Measurements from ENCODE around the gene RNF152.

The RNF152 gene

DNA sequence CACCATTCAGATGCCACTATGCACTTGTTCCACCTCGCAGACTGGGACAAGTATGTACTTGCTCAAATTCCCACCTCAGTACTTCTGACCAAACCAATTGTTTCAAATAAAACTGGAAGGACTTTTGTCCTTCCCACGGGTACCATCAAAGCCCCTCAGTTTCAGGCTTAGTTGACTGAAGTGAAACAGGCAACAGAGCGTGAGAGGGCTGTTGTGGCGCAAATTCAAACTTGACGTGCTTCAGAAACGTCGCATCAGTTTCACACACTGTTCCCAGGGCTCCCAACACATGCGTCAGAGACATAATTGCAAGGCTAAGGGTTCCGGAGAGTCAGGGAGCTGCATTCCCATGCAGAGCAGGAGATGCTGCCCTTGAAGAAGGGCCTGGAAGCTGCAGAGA, 33.7 kb downstream of the RNF152 start:
- Histone ChIP-seq H3K36me3 (ENCODE audit: control insufficient read depth, insufficient read depth, low read length) (peaks cover 3% of the 10 kb centered on the region), H3K9ac (ENCODE audit: low read length) (no peak overlapping the region), H3K4me3 (ENCODE audit: low read length) (no peak overlapping the region), H3K4me1 (ENCODE audit: control insufficient read depth, insufficient read depth, low read length) (no peaks in the 10 kb centered on the region), H3K27me3 (ENCODE audit: control insufficient read depth, insufficient read depth, low read length) (no peaks in the 10 kb centered on the region), H3K27ac (ENCODE audit: low read depth, low read length) (no peak overlapping the region)

- Histone ChIP-seq H3K4me3 (ENCODE audit: low read length) (no peak overlapping the region), H3K27me3 (ENCODE audit: control insufficient read depth, insufficient read depth, low read length) (no peaks in the 10 kb centered on the region), H3K9ac (ENCODE audit: low read length) (no peak overlapping the region), H3K36me3 (ENCODE audit: control insufficient read depth, insufficient read depth, low read length) (peaks cover 3% of the 10 kb centered on the region), H3K4me1 (ENCODE audit: control insufficient read depth, insufficient read depth, low read length) (no peaks in the 10 kb centered on the region), H3K27ac (ENCODE audit: low read depth, low read length) (no peak overlapping the region)
Measured at GRCh38 chr18:61856678-61857077, 36.1 kb downstream of the RNF152 start.

DNA sequence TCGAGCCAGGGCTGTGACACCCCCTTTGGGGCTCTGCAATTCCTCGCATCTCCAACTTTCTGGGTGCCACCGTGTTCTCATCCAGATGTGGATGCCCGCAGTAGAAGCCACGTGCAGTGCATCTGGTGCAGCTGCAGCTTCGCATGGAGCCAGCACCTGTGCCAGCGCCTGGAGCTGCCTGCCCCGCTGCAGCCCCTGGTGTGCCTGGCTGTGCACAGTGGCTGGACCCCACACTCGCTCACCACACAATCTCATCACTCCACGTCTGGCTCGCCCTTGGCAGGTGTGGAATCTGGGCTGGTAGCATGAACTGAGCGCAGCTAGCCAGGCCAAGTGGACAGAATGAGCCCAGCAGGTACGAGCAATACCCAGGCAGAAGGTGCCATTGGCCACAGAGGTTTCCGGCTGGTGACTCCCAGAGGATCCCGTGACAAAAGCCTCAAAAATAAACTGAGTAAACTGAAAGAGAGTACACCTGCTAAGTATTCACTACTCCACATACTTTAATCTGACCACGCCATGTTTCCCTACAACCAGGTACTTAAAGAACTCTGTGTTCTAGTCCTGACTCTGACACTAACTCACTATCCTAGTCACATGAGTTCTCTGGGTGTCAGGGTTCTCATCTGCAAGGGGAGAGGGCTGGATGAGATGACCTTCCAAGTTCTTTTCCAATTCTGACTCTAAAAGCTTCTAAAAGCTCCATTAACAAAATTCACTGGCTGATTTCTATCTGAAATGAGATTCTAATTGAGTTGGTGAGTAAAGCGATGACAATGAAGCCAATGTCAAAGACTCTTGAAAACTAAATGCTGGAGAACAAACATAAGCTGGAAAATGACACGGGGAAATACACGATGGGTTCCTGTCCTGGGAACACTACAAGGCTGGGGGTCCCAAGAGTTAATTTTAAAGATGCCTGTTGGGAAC, 37.1 kb downstream of the RNF152 start:
- Histone ChIP-seq H3K4me1 (ENCODE audit: control insufficient read depth, insufficient read depth, low read length) (no peaks in the 10 kb centered on the region), H3K4me3 (ENCODE audit: low read length) (no peak overlapping the region), H3K9ac (ENCODE audit: low read length) (no peak overlapping the region), H3K36me3 (ENCODE audit: control insufficient read depth, insufficient read depth, low read length) (peaks cover 3% of the 10 kb centered on the region), H3K27me3 (ENCODE audit: control insufficient read depth, insufficient read depth, low read length) (no peaks in the 10 kb centered on the region), H3K27ac (ENCODE audit: low read depth, low read length) (no peak overlapping the region)

DNA sequence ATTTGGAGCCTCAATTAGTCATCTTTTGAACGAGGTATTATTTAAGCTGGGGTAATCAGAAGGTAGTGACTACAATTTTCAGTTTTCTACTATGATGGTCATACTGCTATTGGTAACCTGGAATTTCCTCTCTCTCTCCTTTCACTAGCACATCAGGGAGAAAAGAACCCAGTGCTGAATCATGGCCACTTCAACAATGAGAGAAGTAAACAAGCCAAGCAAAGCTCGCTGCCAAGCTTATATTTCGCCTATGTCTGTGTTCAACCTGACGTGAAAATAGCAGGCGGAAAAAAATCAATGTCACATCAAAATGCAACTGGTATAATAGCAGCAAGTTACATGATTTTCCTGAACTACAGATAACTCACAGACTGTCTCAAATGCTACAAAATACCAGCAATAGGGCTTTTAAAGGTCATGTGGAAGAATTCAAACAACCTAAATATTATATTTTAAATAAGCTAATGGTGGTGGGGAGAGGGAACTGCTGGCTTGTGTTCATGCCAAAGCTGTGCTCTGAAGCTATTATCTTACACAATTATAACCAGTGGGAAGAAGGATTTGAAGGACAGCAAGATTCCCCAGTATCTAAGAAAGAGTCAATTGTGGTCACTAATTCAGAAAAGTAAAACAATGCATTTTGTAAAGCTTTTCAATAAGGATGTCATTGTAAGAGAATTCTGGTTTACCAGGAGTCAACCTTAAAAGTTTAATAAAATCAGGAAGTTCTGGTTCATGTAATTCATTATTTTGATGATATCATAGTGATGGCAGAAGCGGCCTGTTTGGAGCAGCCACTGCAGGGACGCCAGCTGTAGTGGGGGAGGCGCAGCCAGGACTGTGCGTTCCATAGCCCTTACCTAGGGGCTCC, 38.0 kb downstream of the RNF152 start:
- peaks cover 3% of the 10 kb centered on the region for H3K36me3 ChIP-seq (ENCODE audit: control insufficient read depth, insufficient read depth, low read length)
- H3K27ac ChIP-seq (ENCODE audit: low read depth, low read length): no peak overlapping the region
- no peaks in the 10 kb centered on the region for H3K27me3 ChIP-seq (ENCODE audit: control insufficient read depth, insufficient read depth, low read length)
- no peaks in the 10 kb centered on the region for H3K4me1 ChIP-seq (ENCODE audit: control insufficient read depth, insufficient read depth, low read length)
- H3K9ac ChIP-seq (ENCODE audit: low read length): no peak overlapping the region
- no peak overlapping the region for H3K4me3 ChIP-seq (ENCODE audit: low read length)

DNA sequence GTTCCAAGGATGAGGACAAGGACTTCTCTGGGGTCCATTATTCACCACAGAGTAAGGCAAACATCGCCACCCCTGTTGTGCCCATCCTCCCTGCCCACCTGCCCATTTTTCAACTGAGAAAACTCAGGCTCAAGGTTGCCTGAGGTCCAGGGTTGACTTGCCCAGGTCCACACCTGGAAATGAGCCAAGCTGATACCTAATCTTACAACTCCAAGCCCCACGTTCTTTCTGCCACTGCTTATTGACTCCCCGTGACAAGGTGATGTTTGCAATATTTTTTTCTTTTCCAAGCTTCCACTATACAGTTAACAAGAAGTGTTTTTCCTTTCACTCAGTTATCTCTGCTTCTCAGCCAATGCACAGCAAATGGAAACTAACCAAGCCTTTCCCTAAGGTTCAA, 39.0 kb downstream of the RNF152 start:
- H3K27me3 ChIP-seq (ENCODE audit: control insufficient read depth, insufficient read depth, low read length): no peaks in the 10 kb centered on the region
- no peak overlapping the region for H3K27ac ChIP-seq (ENCODE audit: low read depth, low read length)
- H3K9ac ChIP-seq (ENCODE audit: low read length): no peak overlapping the region
- no peaks in the 10 kb centered on the region for H3K36me3 ChIP-seq (ENCODE audit: control insufficient read depth, insufficient read depth, low read length)
- no peaks in the 10 kb centered on the region for H3K4me1 ChIP-seq (ENCODE audit: control insufficient read depth, insufficient read depth, low read length)
- H3K4me3 ChIP-seq (ENCODE audit: low read length): no peak overlapping the region

- H3K27me3 ChIP-seq (ENCODE audit: control insufficient read depth, insufficient read depth, low read length): no peaks in the 10 kb centered on the region
- no peak overlapping the region for H3K27ac ChIP-seq (ENCODE audit: low read depth, low read length)
- no peaks in the 10 kb centered on the region for H3K36me3 ChIP-seq (ENCODE audit: control insufficient read depth, insufficient read depth, low read length)
- no peak overlapping the region for H3K4me3 ChIP-seq (ENCODE audit: low read length)
- no peak overlapping the region for H3K9ac ChIP-seq (ENCODE audit: low read length)
- no peaks in the 10 kb centered on the region for H3K4me1 ChIP-seq (ENCODE audit: control insufficient read depth, insufficient read depth, low read length)
Measured at GRCh38 chr18:61852496-61852895, 40.3 kb downstream of the RNF152 start.

DNA sequence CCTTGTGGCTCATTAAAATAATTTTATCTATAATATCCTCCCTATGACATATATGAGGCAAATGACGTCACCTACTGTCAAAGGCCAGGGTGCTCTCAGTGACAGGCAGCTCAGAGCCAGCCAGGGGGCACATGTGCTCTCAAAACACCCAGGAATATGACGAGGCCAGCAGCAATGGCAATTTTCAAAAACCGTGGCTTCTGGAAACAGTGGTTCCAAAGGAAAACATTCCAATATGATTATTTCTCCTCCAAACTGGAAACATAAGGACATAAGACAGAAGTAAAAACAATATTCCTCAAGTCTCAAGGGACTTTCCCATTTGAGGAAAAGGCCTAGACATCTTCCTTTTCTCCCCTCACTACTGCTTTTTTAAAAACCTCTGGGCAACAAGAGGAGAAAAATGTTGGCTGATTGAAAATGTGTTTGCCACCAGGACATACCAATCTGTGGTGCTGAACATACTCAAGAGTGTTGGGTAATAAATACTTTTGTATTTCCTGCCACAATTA, 40.8 kb downstream of the RNF152 start:
- no peak overlapping the region for H3K9ac ChIP-seq (ENCODE audit: low read length)
- H3K4me3 ChIP-seq (ENCODE audit: low read length): no peak overlapping the region
- H3K27ac ChIP-seq (ENCODE audit: low read depth, low read length): no peak overlapping the region
- H3K27me3 ChIP-seq (ENCODE audit: control insufficient read depth, insufficient read depth, low read length): no peaks in the 10 kb centered on the region
- H3K36me3 ChIP-seq (ENCODE audit: control insufficient read depth, insufficient read depth, low read length): no peaks in the 10 kb centered on the region
- H3K4me1 ChIP-seq (ENCODE audit: control insufficient read depth, insufficient read depth, low read length): no peaks in the 10 kb centered on the region

DNA sequence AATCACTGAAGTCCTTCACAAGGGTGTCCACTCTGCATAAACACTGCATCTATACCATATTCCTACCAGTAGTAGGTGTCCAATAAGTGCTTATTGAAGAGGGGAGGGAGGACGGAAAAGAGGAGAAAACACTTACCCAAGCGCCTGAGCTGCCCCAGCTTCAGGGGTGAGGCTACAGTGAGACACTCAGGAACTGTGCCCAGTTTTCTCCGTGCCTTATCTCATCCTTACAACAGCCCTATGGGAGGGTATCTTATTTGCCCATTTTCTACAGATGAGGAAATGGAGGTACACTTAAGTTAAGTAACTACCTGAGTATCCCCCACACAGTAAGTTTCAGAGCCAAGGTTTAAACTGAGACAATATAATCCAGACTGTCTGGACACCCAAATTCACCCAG, 41.5 kb downstream of the RNF152 start:
- H3K36me3 ChIP-seq (ENCODE audit: control insufficient read depth, insufficient read depth, low read length): no peaks in the 10 kb centered on the region

GRCh38 chr18:61850756-61851155, 42.1 kb downstream of the RNF152 start:
- H3K27ac ChIP-seq (ENCODE audit: low read depth, low read length): no peak overlapping the region
- H3K36me3 ChIP-seq (ENCODE audit: control insufficient read depth, insufficient read depth, low read length): no peaks in the 10 kb centered on the region
- H3K4me3 ChIP-seq (ENCODE audit: low read length): no peak overlapping the region
- H3K27me3 ChIP-seq (ENCODE audit: control insufficient read depth, insufficient read depth, low read length): no peaks in the 10 kb centered on the region
- no peak overlapping the region for H3K9ac ChIP-seq (ENCODE audit: low read length)
- H3K4me1 ChIP-seq (ENCODE audit: control insufficient read depth, insufficient read depth, low read length): no peaks in the 10 kb centered on the region

More for the DNA sequence above, 41.5 kb downstream of the RNF152 start:
- Histone ChIP-seq H3K4me3 (ENCODE audit: low read length) (no peak overlapping the region), H3K9ac (ENCODE audit: low read length) (no peak overlapping the region), H3K27ac (ENCODE audit: low read depth, low read length) (no peak overlapping the region), H3K4me1 (ENCODE audit: control insufficient read depth, insufficient read depth, low read length) (no peaks in the 10 kb centered on the region), H3K27me3 (ENCODE audit: control insufficient read depth, insufficient read depth, low read length) (no peaks in the 10 kb centered on the region)

DNA sequence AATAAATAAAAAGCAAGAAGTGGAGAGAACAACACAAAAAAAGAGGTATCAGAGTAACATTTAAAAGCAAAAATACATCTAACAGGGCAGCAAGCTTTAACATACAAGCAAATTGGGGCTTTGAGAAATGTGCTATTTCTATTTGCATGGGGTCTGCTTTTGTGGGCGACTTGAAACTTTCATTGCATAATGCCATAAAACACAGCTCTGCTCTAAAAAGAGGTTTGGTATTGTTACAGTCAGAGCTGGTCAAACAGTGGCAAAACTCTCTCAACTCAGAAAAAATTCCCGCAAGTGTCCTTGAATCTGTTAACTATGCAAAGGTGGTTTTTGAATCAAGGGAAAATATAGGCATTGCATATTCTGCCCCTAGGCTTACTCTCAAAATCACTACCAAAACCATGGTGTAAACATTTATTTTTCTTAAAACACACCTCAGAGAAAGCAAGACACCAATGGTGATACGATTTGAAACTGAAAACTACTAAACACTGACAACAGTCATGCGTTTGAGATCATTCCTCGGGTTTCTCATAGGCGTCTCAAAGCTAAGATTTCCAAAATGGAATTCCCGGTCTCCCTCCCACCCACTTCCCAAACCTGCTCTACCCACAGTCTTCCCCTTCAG, 45.5 kb downstream of the RNF152 start:
- Histone ChIP-seq H3K4me1 (ENCODE audit: control insufficient read depth, insufficient read depth, low read length) (no peaks in the 10 kb centered on the region), H3K27ac (ENCODE audit: low read depth, low read length) (no peak overlapping the region), H3K4me3 (ENCODE audit: low read length) (no peak overlapping the region), H3K27me3 (ENCODE audit: control insufficient read depth, insufficient read depth, low read length) (no peaks in the 10 kb centered on the region), H3K36me3 (ENCODE audit: control insufficient read depth, insufficient read depth, low read length) (no peaks in the 10 kb centered on the region), H3K9ac (ENCODE audit: low read length) (no peak overlapping the region)

DNA sequence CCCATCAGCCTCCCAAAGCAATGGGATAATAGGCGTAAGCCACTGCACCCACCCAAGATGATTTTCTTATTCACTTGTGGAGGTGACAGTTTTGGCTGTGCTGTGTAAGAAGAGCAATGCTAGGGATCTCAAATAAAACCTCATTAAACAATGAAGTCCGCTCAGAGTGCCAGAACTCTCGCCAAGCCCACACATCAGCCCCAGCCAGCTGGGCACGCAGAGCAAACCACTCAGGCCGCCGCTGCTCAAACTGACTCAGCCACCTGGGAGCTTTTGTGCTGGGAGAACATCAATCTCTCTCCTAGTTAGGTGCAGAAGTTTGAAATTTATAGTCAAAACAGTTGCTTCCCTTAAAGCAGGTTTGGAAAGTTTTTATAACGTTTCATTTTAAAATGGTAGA, 47.6 kb downstream of the RNF152 start:
- Histone ChIP-seq H3K9ac (ENCODE audit: low read length) (no peak overlapping the region), H3K36me3 (ENCODE audit: control insufficient read depth, insufficient read depth, low read length) (no peaks in the 10 kb centered on the region), H3K27ac (ENCODE audit: low read depth, low read length) (no peak overlapping the region), H3K4me1 (ENCODE audit: control insufficient read depth, insufficient read depth, low read length) (no peaks in the 10 kb centered on the region), H3K4me3 (ENCODE audit: low read length) (no peak overlapping the region), H3K27me3 (ENCODE audit: control insufficient read depth, insufficient read depth, low read length) (no peaks in the 10 kb centered on the region)

- Histone ChIP-seq H3K27ac (ENCODE audit: low read depth, low read length) (no peak overlapping the region), H3K9ac (ENCODE audit: low read length) (no peak overlapping the region), H3K4me3 (ENCODE audit: low read length) (no peak overlapping the region), H3K36me3 (ENCODE audit: control insufficient read depth, insufficient read depth, low read length) (no peaks in the 10 kb centered on the region), H3K27me3 (ENCODE audit: control insufficient read depth, insufficient read depth, low read length) (no peaks in the 10 kb centered on the region), H3K4me1 (ENCODE audit: control insufficient read depth, insufficient read depth, low read length) (no peaks in the 10 kb centered on the region)
Measured at GRCh38 chr18:61844726-61845125, 48.1 kb downstream of the RNF152 start.
